GM21825 (cell line): ENCODE measurements around the gene LIPT2.
A peak's percentile ranks its signal among the peaks of the same experiment; 100 is the strongest.
"Not testable (repeated sequence)": the region's sequence is repeated elsewhere in the genome, so short reads cannot be mapped to it uniquely, and the experiment has no call there.

ENCODE experiments used
- ATAC-seq: cut with Tn5 transposase; IDR thresholded peaks from one replicate; pipeline ENCODE4 v1.9.1; 2021; ENCODE audit warnings: mild to moderate bottlenecking, moderate library complexity; ENCODE audit not compliant: unreplicated experiment

Gene LIPT2

DNA sequence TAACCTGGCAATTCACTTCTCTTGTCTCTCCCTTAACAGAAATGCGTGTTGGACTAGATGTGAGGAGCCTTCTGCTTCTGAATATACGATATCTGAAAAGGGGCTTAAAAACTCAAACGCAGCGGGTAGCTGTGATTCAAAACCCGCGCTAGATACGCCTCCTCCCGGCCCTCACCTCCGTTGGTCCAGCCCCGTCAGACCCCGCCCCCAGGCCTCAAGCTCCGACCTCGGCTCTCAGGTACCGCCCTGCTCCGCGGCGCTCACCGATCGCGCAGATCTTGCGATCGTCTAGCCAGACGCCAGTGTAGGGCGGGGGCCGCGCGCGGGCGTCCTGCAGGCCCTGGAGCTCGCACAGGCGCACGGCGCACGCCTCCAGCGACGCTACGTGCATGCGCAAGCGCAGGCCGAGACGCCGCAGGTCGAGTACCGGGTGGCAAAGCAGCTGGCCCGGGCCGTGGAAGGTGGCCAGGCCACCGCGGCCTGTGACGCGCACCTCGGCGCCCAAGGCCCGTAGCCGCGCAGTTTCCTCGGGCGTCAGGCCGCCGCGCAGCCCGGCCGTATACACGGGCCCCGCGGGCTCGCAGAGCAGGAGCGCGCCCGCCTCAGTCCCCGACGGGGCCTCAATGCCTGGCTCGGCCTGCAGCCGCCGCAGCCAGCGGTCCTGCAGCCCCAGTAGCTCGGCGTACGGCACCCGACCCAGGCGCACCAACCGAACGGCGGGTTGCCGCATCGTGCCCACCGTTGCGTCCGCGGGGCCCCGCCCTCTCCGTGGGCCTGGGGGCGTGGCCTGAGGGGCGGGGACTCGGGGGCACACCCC is at the start of gene LIPT2:
Gene LIPT2, minus strand, starts transcription at position 751 of the 817 bp plus-strand sequence. Its CDS starts 21 bp downstream, at position 730.
- peak; percentile 98 for ATAC-seq

DNA sequence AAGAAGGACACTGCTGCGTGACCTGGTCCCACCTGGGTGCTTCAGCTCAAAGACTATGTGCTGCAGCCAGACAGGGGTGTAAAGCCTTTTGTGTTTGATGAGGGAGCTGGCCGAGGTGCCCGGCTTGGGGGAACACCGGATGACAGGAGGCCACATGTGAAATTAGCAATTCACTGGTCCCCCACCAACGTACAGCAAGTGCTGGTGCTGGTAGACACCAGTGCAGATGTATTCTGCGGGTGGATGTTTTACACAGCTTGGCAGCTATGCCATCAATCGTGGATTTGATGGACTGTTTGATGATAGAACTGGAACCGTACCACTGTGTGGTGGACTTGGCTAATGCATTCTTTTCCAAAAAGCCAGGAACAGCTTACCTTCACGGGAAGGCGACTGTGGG is 47.9 kb upstream of the LIPT2 start:
- ATAC-seq: no peak

DNA sequence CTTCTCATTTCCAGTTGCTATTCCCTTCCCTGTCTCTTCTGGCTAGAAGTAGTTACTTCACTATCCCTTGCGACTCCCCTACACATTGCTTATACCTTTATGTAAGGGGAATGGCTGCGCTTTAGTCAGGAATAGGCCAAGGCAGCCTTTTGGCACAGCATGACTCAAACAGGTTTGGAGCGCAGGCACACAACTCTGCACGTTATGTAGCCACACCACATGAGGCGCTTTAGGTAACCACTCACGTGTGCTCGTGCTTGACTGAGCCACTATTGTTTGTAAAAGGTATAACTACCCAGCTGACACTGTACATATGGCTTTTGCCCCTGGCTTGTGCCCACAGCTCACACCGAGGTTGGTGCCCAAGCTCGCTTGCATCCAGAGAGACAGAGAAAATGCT is 46.7 kb upstream of the LIPT2 start:
- ATAC-seq: no peak

DNA sequence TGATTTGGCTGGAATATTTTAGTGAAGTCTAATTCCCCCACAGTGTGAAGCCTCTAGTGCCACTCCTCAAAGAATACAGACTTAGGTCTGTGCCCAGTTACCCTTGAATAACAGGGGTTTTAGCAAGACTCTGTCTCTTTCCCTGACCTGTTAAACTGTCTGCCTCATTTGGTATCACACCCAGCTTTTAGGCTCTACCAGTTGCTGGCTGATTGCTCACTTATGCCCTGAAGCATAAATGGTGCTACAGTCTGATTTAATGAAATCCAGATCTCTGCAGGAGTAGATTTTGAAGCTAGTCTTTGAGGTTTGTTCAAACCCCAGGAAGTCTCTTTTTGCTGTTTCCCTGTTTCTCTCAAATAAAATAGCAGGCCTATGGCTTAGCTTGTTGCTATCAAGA is 45.2 kb upstream of the LIPT2 start:
- no peak for ATAC-seq

DNA sequence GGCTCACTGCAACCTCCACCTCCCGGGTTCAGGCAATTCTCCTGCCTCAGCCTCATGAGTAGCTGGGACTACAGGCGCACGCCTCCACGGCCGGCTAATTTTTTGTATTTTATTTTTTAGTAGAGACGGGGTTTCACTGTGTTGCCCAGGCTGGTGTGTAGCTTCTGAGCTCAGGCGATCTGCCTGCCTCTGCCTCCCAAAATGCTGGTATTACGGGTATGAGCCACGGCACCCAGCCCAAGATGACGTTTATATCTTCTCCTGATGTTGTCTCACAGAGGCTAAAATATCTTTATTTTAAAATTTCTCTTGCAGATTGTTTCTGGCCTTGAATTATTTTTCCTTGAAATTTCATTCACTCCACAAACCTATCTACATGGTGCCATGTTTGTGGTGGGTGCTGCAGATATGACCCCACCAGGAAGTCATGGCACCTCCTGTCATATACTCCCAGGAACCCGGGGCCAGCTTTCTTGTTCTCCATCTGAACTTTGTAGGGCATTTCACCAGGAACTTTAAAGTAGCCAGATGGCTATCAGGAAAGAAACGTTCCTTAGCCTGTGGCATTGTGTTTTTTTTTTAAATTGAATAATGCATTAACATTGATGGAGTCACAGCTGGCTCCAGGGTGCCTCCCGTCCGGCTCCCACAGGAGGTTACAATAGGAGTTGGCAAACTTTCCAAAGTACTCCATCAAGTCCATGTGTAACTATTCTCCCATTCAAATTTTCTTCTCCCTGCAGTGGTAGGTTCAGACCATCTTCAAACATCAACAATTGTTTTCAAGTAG is 42.0 kb upstream of the LIPT2 start:
- ATAC-seq: no peak

DNA sequence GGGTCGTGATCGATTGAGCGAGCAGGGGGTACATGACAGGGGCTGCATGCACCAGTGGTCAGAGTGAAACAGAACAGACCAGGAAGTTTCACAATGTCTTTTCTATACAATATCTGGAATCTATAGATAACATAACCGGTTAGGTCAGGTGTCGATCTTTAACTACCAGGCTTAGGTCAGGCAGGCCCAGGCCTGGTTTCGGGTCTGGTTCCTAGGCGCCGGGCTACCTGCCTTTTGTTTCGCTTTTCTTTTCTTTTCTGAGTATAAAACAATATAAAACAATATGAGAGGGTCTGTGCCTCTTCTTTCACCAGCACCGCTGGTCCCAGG is 41.4 kb upstream of the LIPT2 start:
- ATAC-seq: not testable (repeated sequence)

DNA sequence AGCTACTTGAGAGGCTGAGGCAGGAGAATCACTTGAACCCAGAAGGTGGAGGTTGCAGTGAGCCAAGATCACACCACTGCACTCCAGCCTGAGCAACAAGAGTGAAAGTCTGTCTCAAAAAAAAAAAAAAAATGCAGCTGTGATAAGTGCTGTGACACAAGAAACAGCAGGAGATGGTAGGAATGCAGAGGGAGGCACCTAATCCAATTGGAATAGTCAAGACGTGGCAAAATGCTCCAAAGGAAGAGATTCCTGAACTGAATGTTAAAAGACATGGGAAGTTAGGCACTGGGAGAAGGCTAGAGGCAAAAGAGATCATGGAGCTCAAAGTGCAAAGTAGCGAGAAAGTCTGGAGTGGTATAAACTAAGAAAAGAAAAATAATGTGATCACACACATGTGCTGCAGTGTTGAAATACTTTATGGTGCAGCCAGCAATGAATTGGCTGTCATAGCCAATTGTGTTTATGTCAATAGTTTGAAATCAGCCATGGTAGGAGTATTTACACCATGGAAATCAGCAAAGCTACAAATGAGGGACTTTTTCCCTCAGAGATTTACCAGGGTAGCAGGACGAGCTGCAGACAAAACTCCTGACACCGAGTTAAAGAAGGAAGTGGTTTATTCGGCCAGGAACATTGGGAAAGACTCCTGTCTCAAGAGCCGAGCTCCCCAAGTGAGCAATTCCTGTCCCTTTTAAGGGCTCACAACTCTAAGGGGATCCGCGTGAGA is 40.9 kb upstream of the LIPT2 start:
- ATAC-seq: no peak

DNA sequence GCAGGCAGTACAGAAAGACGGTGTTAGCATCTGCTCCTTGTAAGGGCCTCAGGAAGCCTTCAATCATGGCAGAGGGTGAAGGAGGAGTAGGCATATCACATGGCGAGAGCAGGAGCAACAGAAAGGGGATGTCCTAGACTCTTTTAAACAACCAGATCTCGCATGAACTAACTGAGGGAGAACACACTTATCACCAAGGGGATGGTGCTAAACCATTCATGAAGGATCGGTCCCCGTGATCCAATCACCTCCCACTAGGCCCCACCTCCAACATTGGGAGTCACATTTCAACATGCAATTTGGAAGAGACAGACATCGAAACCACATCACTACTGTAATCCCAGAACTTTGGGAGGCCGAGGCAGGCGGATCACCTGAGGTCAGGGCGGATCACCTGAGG is 39.9 kb upstream of the LIPT2 start:
- ATAC-seq: no peak

DNA sequence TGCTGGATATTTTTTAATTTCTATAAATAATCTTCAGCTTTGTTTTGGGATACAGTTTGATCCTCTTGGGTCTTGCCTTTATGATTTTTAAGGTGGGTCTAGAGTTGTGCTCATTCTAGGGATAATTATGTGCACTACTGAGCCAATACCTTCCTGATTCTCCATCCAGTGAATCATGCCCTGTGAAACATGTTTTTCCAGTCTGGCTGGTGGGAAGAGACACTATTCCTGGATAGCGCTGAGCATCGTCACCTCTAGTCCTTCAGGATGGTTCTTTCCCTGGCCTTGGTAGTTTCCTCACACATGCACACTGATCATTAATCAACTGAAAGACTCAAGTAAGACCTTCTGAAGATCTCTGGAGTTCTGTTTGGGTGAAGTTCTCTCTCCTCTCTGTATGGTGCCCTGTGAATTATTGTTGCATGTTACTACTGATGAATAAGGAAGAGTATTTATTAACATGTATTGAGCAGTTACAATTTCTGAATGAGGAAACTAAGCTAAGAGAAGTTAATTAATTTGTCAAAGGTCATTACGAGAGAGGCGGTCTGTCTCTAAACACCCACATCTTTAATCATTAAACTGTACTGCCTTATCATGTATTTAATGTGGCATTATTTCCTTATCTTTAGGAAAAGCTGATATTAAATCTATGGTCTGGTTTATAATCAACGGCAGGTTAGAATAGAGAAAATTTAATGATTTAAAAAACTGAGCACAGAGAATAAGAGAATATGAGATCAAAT is 39.1 kb upstream of the LIPT2 start:
- ATAC-seq: no peak

DNA sequence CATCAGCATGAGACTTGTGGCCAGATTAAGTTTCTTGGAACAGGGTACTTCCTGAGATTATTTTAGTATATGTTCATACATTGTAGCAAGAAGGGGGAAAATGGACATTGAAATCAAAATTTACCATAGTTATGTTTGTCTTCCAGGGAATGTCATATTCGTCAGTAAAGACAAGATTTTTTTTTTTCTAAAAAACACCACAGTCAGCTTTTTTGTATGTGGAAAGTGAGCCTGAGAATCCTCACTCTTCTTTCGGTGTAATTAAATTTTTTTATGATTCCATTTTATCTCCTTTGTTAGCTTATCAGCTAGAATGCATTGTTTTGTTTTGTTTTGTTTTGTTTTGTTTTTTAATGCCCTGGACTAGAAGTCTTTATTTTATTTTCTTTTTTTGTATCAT is 31.5 kb upstream of the LIPT2 start:
- ATAC-seq: no peak

DNA sequence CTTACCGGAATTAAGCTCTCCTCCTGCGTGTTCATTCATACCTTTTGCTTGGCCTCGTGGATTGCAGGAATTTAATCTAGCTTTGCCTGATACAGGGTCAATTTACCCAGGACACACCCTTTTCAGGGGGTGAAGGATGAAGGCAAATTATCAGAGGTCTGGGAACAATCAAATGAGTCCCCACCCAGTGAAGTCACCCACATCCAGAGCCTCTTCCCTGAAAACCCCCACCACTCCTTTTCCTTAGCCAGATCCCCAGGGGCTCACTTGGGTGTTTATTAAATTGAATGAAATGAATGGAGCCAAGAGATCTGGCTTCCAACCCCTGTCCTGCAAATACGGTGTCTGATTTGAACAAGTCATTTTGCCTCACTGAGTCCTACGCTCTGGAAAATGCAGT is 31.0 kb upstream of the LIPT2 start:
- no peak for ATAC-seq

DNA sequence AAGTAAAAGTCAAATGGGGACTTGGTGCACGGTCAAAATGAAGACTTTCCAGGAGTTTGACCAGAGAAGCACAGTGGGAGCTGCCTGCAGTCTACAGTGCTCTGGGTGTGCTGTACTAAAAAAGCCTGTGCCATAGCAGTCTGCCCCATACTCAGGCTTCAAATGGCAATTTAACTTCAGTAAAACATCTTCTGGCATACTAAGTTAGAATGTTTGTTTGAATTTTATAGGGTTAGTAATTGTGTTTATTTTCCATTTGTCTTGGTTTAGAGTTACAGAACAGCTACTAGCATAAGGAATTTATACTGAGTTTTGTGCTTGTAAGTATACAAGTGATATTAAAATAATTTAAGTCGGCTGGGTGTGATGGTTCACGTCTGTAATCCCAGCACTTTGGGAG is 29.3 kb upstream of the LIPT2 start:
- ATAC-seq: no peak

DNA sequence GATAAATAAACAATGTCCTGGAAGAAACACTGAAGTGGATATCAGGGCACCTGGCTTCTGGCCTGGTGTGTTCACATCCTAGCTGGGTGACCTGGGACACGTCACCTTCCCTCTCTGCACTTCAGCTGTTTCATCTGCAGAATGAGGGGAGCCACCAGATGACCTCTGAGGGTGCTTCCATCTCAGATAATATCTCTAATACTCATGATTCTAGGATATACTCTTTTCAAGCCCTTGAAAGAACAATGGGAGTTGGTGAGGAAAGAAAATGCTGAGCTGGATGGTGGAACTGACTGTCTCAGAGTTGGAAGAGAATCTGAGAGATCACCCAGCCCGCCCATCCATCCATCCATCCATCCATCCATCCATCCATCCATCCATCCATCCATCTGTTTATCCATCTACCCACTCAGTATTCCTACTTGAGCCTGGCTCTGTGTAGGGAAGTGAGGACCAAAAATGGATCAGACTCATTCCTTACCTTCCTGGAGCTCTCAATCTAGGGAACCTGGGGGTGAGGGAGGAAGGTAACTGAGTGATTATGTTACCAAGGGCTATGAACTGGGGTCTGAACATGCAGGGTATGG is 28.2 kb upstream of the LIPT2 start:
- no peak for ATAC-seq

DNA sequence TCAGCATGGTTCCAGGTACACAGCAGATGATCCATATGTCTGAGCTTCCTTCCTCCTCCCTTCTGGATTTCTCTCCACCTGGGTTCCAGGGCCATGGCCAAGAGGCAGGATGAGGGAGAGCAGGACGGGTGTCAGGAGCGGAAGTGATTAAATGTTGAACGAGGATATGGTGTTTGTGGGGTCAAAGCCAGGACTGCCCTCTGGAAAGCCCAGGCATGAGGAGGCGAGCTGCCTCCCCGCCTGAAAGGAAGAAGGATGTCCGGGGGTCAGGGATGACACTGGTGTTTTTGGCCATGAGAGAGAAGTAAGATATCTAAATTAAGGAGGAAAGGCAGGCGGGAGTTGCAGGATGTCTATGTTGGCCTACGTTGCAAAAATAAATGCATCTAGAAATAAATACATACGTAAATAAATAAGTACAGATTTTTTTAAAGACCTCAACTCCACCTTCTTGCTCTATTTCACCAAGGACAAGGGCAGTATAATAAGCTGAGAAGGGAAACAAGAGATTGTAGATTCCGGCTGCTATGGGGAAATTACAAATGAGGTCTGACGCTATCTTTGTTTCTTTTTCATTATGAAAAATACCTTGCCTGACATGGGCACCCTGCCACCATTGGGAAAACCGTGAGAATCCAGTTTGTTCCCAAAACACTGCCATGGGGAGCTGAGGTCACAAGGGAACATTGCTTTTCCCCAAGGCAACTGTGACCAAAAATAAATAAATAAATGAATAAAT is 27.6 kb upstream of the LIPT2 start:
- no peak for ATAC-seq

DNA sequence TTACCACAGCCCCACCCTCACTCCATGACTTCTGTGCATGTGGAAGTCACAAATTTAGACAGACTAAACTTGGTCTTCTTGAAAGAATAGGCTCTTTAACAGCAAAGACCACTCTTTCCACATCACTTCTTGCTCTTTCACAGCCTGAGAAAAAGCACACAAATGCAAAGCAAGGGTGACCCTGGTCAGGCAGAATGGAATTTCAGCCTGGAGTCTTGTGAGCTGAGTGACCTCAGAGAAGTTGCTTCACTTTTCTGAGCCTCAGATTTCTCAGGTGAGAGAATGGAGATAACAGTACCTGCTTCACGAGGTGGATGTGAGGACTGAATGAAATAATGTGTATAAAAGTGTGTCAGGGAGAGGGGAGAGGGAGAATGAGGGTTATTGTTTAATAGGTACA is 26.8 kb upstream of the LIPT2 start:
- no peak for ATAC-seq

DNA sequence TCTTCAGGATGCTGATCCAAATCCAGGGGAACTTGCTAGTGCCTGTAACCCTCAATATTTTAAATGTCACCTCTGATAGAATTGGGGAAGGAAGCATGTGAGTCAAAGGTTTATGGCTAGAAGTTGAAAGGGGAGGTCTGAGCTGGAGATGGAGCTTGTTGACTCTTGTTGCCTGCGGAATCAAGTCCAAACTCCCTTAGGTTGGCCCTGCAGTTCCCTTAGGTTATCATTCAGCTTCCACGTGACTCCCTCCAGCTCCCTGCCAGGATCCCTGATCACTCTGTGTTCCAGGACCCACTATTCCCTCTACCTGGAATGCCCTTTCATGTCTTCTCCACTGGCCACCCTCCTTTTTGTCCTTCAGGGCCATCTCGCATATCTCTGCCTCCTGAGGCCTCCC is 26.2 kb upstream of the LIPT2 start:
- ATAC-seq: no peak

DNA sequence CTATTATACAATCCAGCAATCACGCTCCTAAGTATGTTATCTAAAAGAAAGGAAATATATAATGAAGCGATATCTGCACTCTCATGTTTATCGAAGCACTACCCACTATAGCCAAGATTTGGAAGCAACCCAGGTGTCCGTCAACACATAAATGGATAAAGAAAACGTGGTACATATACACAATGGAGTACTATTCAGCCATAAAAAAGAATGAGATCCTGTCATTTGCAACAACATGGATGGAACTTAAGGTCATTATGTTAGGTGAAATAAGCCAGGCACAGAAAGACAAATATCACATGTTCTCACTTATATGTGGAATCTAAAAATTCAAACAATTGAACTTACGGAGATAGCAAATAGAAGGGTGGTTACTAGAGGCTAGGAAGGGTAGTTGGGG is 24.1 kb upstream of the LIPT2 start:
- ATAC-seq: not testable (repeated sequence)

DNA sequence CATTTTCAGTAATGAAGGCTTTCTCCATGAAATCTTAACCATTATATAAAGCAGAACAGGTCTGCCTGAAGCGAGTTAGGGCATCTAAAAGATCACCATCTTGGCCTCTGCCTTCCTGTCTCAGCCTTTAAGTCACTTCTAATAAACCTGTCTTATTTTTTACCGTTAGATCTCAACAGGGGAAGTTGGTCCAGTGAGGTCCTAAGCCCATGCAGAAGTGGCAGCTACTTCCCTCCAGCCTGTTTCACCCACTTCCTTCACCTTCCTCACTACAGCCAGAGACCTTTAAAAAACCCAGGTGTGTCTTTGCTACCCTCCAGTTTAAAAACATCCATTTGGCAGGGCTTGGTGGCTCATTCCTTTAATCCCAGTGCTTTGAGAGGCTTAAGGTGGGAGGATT is 14.1 kb upstream of the LIPT2 start:
- no peak for ATAC-seq

DNA sequence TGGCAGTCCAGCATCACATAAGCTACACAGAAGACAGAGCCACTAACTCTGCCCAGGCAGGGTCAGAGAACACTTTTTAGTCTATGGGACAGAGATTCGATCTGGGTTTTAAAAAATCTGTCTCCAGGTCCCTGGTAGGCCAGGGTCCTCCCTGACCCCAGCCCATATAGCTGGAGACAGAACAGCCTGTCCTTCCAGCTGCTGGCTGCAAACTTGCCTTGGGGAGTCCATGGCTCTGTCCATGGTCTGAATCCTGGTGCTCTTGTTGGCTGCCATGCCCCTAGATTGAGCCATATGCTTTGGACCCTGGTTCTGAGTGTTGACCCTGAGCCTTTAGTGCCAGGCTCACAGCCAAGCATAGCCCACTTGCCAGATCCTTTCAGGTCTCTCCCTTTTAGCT is 13.3 kb upstream of the LIPT2 start:
- no peak for ATAC-seq

DNA sequence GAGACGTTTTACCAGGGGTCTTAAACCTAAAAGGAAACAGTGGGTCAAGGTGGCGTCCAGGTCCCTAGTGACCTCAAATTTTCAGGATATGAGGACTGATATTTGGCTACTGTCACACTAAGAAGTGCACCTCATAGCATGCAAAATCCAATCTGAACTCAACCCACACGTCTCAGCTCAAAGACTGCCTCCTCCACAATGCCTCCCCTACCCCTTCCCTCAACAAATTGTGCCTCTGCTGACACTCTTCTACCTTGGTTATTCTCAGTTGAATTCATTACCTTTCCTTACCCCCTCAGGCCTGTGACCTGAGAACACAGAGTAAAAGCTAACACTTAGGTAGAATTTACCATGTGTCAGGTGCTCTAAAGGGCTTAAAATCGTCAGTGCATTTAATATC is 12.4 kb upstream of the LIPT2 start:
- ATAC-seq: no peak
